ENCODE measurements around the gene SLC13A3. TPM values are rescaled to one million over a fixed set of nuclear protein-coding genes. Genes with fewer than 3 reads are reported as not detected.

The SLC13A3 gene
- total RNA-seq, 1 donor from 2014 or later, result 0.66 TPM

- H4K20me1 ChIP-seq (ENCODE audit: insufficient read depth, low read length), result no peaks in the 10 kb centered on the region
- no peak overlapping the region for H2AFZ ChIP-seq (ENCODE audit: low read depth, low read length)
- H3K9me3 ChIP-seq (ENCODE audit: insufficient read depth, low read depth, low read length), result no peaks in the 10 kb centered on the region
- TF ChIP-seq CTCF (IDR thresholded peaks at IDR 0.05; ENCODE audit: insufficient read depth, low read depth, low read length) (no peak), EZH2 (IDR thresholded peaks at IDR 0.05; ENCODE audit: insufficient read depth, low read length) (no peak)
- no peaks in the 10 kb centered on the region for H3K9me3 Mint-ChIP-seq (ENCODE audit: unreplicated experiment)
- H3K27me3 ChIP-seq (ENCODE audit: insufficient read depth, low read length), result no peaks in the 10 kb centered on the region
- no peak overlapping the region for H3K27ac Mint-ChIP-seq (ENCODE audit: unreplicated experiment)
- H3K4me1 Mint-ChIP-seq (ENCODE audit: low read depth, unreplicated experiment), result peaks cover 3% of the 10 kb centered on the region
- no peak overlapping the region for H3K9ac ChIP-seq (ENCODE audit: low read length)
- no peaks in the 10 kb centered on the region for H3K36me3 ChIP-seq (ENCODE audit: insufficient read depth, low read length)
- no peaks in the 10 kb centered on the region for H3K27me3 Mint-ChIP-seq (ENCODE audit: low read depth, unreplicated experiment)
- H3K36me3 Mint-ChIP-seq (ENCODE audit: low read depth, unreplicated experiment), result peaks cover 1% of the 10 kb centered on the region
- no peak for DNase-seq (ENCODE audit: low read depth)
- no peak overlapping the region for H3K4me3 ChIP-seq (ENCODE audit: insufficient read depth, low read depth, low read length)
- no peaks in the 10 kb centered on the region for H3K4me1 ChIP-seq (ENCODE audit: insufficient read depth, low read length)
- H3K4me2 ChIP-seq (ENCODE audit: low read length), result no peak overlapping the region
- no peak overlapping the region for H3K4me3 Mint-ChIP-seq (ENCODE audit: unreplicated experiment)
- H3K79me2 ChIP-seq (ENCODE audit: insufficient read depth, low read length), result no peaks in the 10 kb centered on the region
- FAIRE-seq, result no peak
- no peak overlapping the region for H3K27ac ChIP-seq (ENCODE audit: low read depth, low read length)
Measured at GRCh38 chr20:46553926-46554325, 97.3 kb downstream of the SLC13A3 start.

- FAIRE-seq (no peak), DNase-seq (ENCODE audit: low read depth) (no peak)
- Histone ChIP-seq H2AFZ (ENCODE audit: low read depth, low read length) (no peak overlapping the region), H3K27me3 (ENCODE audit: insufficient read depth, low read length) (no peaks in the 10 kb centered on the region), H3K4me3 (ENCODE audit: insufficient read depth, low read depth, low read length) (no peak overlapping the region), H3K79me2 (ENCODE audit: insufficient read depth, low read length) (no peaks in the 10 kb centered on the region), H3K27ac (ENCODE audit: low read depth, low read length) (no peak overlapping the region), H4K20me1 (ENCODE audit: insufficient read depth, low read length) (no peaks in the 10 kb centered on the region), H3K36me3 (ENCODE audit: insufficient read depth, low read length) (no peaks in the 10 kb centered on the region), H3K4me1 (ENCODE audit: insufficient read depth, low read length) (no peaks in the 10 kb centered on the region), H3K9ac (ENCODE audit: low read length) (no peak overlapping the region), H3K4me2 (ENCODE audit: low read length) (no peak overlapping the region), H3K9me3 (ENCODE audit: insufficient read depth, low read depth, low read length) (no peaks in the 10 kb centered on the region)
- Mint-ChIP-seq H3K27ac (ENCODE audit: unreplicated experiment) (no peak overlapping the region), H3K4me1 (ENCODE audit: low read depth, unreplicated experiment) (no peaks in the 10 kb centered on the region), H3K36me3 (ENCODE audit: low read depth, unreplicated experiment) (no peaks in the 10 kb centered on the region), H3K27me3 (ENCODE audit: low read depth, unreplicated experiment) (no peaks in the 10 kb centered on the region), H3K9me3 (ENCODE audit: unreplicated experiment) (no peaks in the 10 kb centered on the region), H3K4me3 (ENCODE audit: unreplicated experiment) (no peak overlapping the region)
- TF ChIP-seq EZH2 (IDR thresholded peaks at IDR 0.05; ENCODE audit: insufficient read depth, low read length), result no peak
- TF ChIP-seq CTCF (IDR thresholded peaks at IDR 0.05; ENCODE audit: insufficient read depth, low read depth, low read length), result no peak
Measured at GRCh38 chr20:46552460-46553420, 98.5 kb downstream of the SLC13A3 start.

All from astrocyte (in vitro differentiated cells and primary cell).